ENCODE results near the gene OR11H7. TPM values are rescaled to one million over a fixed set of nuclear protein-coding genes. Genes with fewer than 3 reads are reported as not detected.
"Not testable (repeated sequence)": the region's sequence is repeated elsewhere in the genome, so short reads cannot be mapped to it uniquely, and the experiment has no call there.

OR11H7 gene
- total RNA-seq, 8 experiments from 2014 or later = 0.29 to 0.84 (median 0.48) TPM; not detected in 4

DNA sequence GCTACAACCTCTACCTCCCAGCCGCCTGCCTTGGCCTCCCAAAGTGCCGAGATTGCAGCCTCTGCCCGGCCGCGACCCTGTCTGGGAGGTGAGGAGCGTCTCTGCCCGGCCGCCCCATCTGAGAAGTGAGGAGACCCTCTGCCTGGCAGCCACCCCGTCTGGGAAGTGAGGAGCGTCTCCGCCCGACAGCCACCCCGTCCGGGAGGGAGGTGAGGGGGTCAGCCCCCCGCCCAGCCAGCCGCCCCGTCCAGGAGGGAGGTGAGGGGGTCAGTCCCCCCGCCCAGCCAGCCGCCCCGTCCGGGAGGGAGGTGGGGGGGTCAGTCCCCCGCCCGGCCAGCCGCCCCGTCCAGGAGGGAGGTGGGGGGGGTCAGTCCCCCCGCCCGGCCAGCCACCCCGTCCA lies 16.4 kb upstream of the OR11H7 start:
- no CpG with 5 or more reads among the region's 28 CpGs for WGBS, 10 experiments
- in situ Hi-C loops (cut with MboI; ENCODE audit: low pct_unique_long_range_greater_than_20kb in 2 of 9, low sequenced_read_pairs in 9 of 9, unreplicated experiment in 9 of 9) = not testable (repeated sequence)

DNA sequence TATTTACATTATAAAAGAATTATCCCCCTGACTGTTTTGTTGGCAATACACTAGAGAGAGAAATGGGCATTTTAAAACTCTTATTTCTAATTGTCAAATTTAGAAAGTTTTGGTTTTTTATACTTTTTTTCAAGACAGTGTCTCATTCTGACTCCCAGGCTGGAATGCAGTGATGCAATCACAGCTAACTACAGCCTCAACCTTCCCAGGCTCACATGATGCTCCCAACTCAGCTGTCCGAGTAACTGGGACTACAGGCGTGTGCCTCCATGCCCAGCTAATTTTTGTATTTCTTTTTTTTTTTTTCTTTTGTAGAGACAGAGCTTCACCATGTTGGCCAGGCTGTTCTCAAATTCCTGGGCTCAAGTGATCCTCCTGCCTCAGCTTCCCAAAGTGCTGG lies 13.6 kb upstream of the OR11H7 start:
- in situ Hi-C loops (cut with MboI; ENCODE audit: low pct_unique_long_range_greater_than_20kb in 2 of 9, low sequenced_read_pairs in 9 of 9, unreplicated experiment in 9 of 9) = no loop called here
- H3K4me3 ChIP-seq = no peak overlapping the region
- no peak overlapping the region for H3K27ac ChIP-seq
- WGBS, 10 experiments = 0 to 73% (median 50%) methylated on average over 2 of the region's 2 CpGs; no CpG with 5 or more reads in 1 of the 10 experiments
- no peaks in the 10 kb centered on the region for H3K4me1 ChIP-seq (replicated peaks in 1 of 2)
- ATAC-seq (replicated peaks in 6 of 8) = no peak

More for the DNA sequence above, 16.4 kb upstream of the OR11H7 start:
- H3K27ac ChIP-seq; H3K4me1 ChIP-seq (replicated peaks in 1 of 2); H3K4me3 ChIP-seq; ATAC-seq (replicated peaks in 6 of 8): not testable (repeated sequence)

DNA sequence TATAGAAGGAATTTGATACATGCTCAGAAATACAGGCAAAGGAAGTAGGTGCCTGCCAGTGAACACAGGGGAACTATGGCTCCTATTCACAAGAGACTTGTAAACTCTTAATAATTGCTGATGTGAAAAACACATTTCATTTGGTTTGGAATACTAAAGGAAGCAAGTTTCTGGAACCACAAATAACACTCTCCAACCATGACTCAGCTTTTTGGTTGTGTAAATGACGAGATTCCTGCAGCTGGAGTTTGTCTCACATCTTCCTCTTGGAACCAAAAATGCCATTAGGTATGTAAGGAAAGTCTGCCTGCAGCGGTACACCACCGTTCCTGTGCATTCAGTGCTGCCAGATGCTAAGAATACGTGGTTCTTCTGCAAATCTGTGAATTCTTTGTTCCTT lies 9.7 kb upstream of the OR11H7 start:
- in situ Hi-C loops (cut with MboI; ENCODE audit: low pct_unique_long_range_greater_than_20kb in 2 of 9, low sequenced_read_pairs in 9 of 9, unreplicated experiment in 9 of 9) = no loop called here
- H3K27ac ChIP-seq = no peak overlapping the region
- ATAC-seq (replicated peaks in 6 of 8) = peak in 2 of 8 experiments; percentile 34 to 62
- WGBS, 10 experiments = 0 to 35% (median 10%) methylated on average over 2 to 4 of the region's 4 CpGs; no CpG with 5 or more reads in 1 of the 10 experiments
- H3K4me3 ChIP-seq = no peak overlapping the region
- no peaks in the 10 kb centered on the region for H3K4me1 ChIP-seq (replicated peaks in 1 of 2)

DNA sequence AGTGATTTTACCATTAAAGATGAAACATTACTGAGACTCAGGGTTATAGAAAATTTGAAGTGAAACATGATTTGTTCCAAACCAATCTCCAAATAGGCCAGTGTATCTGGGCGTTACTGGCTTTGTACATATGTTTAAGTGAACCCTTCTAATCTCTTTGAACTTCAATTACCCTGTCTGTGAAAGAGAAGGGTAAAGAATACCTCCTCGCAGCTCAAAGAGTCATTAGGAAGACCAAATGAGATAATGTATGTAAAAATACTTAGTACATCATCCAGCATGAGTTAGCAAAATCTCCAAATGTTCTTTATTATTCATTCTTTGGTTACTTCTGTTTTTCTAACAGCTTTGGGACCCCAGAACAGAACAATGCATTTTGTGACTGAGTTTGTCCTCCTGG lies 5.4 kb upstream of the OR11H7 start, which contains the start of gene OR11H6:
OR11H6 (plus strand) TSS at position 301 of the 400 bp plus-strand sequence; CDS start at position 301, 0 bp downstream.
- 0 to 25% (median 0%) methylated on average over 1 to 2 of the region's 2 CpGs; no CpG with 5 or more reads in 1 of the 10 experiments for WGBS, 10 experiments

DNA sequence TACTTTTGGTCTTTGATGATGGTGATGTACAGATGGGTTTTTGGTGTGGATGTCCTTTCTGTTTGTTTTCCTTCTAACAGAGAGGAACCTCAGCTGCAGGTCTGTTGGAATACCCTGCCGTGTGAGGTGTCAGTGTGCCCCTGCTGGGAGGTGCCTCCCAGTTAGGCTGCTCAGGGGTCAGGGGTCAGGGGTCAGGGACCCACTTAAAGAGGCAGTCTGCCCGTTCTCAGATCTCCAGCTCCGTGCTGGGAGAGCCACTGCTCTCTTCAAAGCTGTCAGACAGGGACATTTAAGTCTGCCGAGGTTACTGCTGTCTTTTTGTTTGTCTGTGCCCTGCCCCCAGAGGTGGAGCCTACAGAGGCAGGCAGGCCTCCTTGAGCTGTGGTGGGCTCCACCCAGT lies 6.6 kb downstream of the OR11H7 start:
- H3K27ac ChIP-seq; ATAC-seq (replicated peaks in 6 of 8); H3K4me1 ChIP-seq (replicated peaks in 1 of 2); in situ Hi-C loops (cut with MboI; ENCODE audit: low pct_unique_long_range_greater_than_20kb in 2 of 9, low sequenced_read_pairs in 9 of 9, unreplicated experiment in 9 of 9); H3K4me3 ChIP-seq: not testable (repeated sequence)
- no CpG with 5 or more reads among the region's 4 CpGs for WGBS, 10 experiments

More for the DNA sequence above, 5.4 kb upstream of the OR11H7 start, which contains the start of gene OR11H6:
- no peak for ATAC-seq (replicated peaks in 6 of 8)
- Histone ChIP-seq H3K27ac (no peak within 1 kb of the TSS), H3K4me1 (replicated peaks in 1 of 2) (no peaks in the 10 kb centered on the region), H3K4me3 (no peak within 1 kb of the TSS)
- in situ Hi-C loops (cut with MboI; ENCODE audit: low pct_unique_long_range_greater_than_20kb in 2 of 9, low sequenced_read_pairs in 9 of 9, unreplicated experiment in 9 of 9) = no loop called here

DNA sequence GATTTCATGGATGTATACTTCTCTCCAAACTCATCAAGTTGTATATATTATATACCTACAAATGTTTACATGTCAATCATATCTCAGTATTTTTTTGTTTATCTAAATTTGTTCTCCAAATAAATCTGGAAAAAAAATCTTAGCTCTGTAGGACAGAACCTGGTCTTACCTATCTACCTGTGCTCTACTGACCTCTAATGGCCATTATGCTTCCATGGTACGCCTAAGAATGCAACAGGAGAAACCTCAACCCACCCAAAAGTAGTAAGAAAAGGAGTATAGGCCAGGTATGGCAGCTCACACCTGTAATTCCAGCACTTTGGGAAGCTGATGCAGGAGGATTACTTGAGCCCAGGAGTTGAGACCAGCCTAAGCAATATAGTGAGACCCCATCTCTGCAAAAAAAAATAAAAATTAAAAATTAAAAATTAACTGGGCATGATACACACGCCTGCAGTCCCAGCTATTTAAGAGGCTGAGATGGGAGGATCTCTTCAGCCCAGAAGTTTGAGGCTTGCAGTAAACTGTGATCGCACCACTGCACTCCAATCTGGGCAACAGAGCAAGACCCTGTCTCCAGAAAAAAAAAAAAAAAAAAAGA lies 19.0 kb downstream of the OR11H7 start:
- in situ Hi-C loops (cut with MboI; ENCODE audit: low pct_unique_long_range_greater_than_20kb in 2 of 9, low sequenced_read_pairs in 9 of 9, unreplicated experiment in 9 of 9) = no loop called here
- Histone ChIP-seq H3K4me3 (no peak overlapping the region), H3K27ac (no peak overlapping the region), H3K4me1 (replicated peaks in 1 of 2) (no peaks in the 10 kb centered on the region)
- WGBS, 10 experiments = 10 to 57% (median 31%) methylated on average over 1 to 3 of the region's 3 CpGs
- no peak for ATAC-seq (replicated peaks in 6 of 8)

DNA sequence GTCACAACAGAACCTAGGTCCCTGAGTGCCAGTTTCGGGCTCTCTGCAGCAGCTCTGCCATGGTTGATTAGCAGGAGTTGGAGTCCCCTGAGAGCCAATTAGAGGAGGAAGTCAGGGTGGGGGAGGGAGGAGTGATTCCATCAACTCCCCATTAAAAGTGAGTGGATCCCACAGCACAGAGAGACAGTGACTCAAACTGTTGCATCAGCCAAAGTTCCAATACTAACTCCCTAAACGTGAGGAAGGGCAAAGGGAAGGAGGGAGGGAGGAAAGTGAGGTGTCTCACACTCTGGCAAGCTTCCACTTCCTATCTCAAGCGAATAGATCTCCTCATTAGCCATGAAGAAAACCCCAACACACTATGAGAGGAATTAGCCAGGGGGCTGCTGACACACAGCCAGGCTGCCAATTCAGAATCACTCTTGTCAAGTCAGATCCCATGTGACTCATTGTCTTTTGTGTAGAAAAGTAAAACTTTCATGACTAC lies 33.9 kb downstream of the OR11H7 start:
- in situ Hi-C loops (cut with MboI; ENCODE audit: low pct_unique_long_range_greater_than_20kb in 2 of 9, low sequenced_read_pairs in 9 of 9, unreplicated experiment in 9 of 9) = no loop called here
- Histone ChIP-seq H3K4me3 (no peak overlapping the region), H3K4me1 (replicated peaks in 1 of 2) (peaks cover 0 to 2% of the 10 kb centered on the region in 2 donors), H3K27ac (no peak overlapping the region)
- peak in 6 of 8 experiments; percentile 27 to 64 (median 48) for ATAC-seq (replicated peaks in 6 of 8)
- WGBS, 10 experiments = 0 to 75% (median 45%) methylated on average over 1 to 2 of the region's 3 CpGs; no CpG with 5 or more reads in 4 of the 10 experiments

DNA sequence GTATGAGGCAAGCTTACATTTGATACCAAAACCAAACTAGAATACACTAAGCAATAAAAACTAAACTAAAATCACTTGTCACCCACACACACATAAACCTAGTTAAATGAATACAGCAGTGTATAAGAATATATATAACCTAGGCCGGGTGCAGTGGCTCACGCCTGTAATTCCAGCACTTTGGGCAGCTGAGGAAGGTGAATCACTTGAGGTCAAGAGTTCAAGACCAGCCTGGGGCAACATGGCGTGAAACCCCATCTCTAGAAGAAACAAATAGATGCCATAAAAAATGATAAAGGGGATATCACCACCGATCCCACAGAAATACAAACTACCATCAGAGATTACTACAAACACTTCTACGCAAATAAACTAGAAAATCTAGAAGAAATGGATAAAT lies 35.6 kb downstream of the OR11H7 start:
- ATAC-seq (replicated peaks in 6 of 8); in situ Hi-C loops (cut with MboI; ENCODE audit: low pct_unique_long_range_greater_than_20kb in 2 of 9, low sequenced_read_pairs in 9 of 9, unreplicated experiment in 9 of 9); H3K4me3 ChIP-seq; H3K27ac ChIP-seq; H3K4me1 ChIP-seq (replicated peaks in 1 of 2): not testable (repeated sequence)
- 44 to 100% (median 68%) methylated on average over 2 to 3 of the region's 5 CpGs; no CpG with 5 or more reads in 3 of the 10 experiments for WGBS, 10 experiments

DNA sequence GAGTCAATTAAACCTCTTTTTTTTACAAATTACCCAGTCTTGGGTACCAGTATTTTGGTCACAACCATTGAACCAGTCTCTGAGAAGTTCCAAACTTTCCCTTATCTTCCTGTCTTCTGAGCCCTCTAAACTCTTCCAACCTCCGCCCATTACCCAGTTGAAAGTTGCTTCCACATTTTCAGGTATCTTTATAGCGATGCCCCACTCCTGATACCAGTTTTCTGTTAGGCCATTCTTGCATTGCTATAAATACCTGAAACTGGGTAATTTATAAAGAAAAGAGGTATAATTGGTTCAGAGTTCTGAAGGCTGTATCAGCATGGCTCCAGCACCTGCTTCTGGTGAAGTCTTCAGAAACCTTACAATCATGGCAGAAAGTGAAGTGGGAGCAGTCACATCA lies 45.3 kb downstream of the OR11H7 start:
- in situ Hi-C loops (cut with MboI; ENCODE audit: low pct_unique_long_range_greater_than_20kb in 2 of 9, low sequenced_read_pairs in 9 of 9, unreplicated experiment in 9 of 9) = no loop called here
- no peaks in the 10 kb centered on the region for H3K4me1 ChIP-seq (replicated peaks in 1 of 2)
- WGBS, 10 experiments = 80 to 100% (median 100%) methylated on average over 1 to 2 of the region's 2 CpGs; no CpG with 5 or more reads in 2 of the 10 experiments
- ATAC-seq (replicated peaks in 6 of 8) = no peak
- H3K4me3 ChIP-seq = no peak overlapping the region
- no peak overlapping the region for H3K27ac ChIP-seq

DNA sequence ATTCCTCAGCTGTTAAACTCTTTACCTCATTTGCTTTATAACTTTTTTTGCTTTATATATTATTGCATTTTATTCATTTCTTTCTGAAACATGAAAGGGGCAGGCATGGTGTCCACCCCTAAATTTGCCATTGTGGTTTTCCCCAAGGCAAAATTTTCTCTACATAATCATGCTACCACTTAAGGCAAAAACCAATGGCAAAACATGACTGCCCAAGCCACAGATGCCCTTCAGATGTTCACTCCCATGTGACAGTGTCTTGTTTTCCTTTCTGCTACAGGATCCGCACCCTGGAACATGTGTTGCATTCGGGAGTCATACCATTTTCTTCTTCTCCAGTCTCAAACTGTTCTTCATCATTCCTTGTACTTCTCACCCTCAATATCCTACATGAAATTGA lies 48.6 kb downstream of the OR11H7 start:
- 0 to 100% (median 78%) methylated on average over 1 to 2 of the region's 2 CpGs; no CpG with 5 or more reads in 3 of the 10 experiments for WGBS, 10 experiments
- in situ Hi-C loops (cut with MboI; ENCODE audit: low pct_unique_long_range_greater_than_20kb in 2 of 9, low sequenced_read_pairs in 9 of 9, unreplicated experiment in 9 of 9) = no loop called here
- no peak overlapping the region for H3K27ac ChIP-seq
- H3K4me1 ChIP-seq (replicated peaks in 1 of 2) = no peaks in the 10 kb centered on the region
- no peak overlapping the region for H3K4me3 ChIP-seq
- ATAC-seq (replicated peaks in 6 of 8) = peak in 2 of 8 experiments; percentile 59 to 88

DNA sequence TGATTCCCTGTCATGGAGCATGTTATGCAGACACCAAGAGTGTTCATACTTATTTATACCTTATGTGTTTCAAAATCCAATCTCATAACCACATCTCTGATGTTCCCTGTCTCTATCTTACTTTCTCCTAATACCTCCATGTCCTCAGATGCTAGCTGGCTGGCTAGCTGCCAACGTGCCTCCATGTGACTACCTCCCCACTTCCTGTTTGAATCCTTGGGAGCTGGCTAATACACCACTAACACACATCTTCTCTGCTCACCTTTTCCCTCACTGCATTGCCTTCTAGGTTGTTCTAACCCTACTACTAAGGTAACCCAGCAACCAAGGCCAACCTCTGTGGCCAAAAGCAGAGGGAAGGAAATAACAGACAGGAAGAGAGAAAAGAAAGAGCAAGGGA lies 49.6 kb downstream of the OR11H7 start:
- no peak for ATAC-seq (replicated peaks in 6 of 8)
- H3K4me3 ChIP-seq = no peak overlapping the region
- WGBS, 10 experiments = 0 to 67% (median 34%) methylated on average over 1 of the region's 1 CpG; no CpG with 5 or more reads in 6 of the 10 experiments
- in situ Hi-C loops (cut with MboI; ENCODE audit: low pct_unique_long_range_greater_than_20kb in 2 of 9, low sequenced_read_pairs in 9 of 9, unreplicated experiment in 9 of 9) = no loop called here
- H3K27ac ChIP-seq = no peak overlapping the region
- H3K4me1 ChIP-seq (replicated peaks in 1 of 2) = no peaks in the 10 kb centered on the region

DNA sequence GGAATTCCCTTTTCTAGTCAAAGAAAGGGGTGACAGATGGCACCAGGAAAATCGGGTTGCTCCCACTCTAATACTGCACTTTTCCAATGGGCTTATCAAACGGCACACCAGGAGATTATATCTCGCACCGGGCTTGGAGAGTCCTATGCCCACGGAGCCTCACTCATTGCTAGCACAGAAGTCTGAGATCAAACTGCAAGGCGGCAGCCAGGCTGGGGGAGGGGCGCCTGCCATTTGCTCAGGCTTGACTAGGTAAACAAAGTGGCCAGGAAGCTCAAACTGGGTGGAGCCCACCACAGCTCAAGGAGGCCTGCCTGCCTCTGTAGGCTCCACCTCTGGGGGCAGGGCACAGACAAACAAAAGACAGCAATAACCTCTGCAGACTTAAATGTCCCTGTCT lies 51.5 kb downstream of the OR11H7 start:
- in situ Hi-C loops (cut with MboI; ENCODE audit: low pct_unique_long_range_greater_than_20kb in 2 of 9, low sequenced_read_pairs in 9 of 9, unreplicated experiment in 9 of 9); H3K4me1 ChIP-seq (replicated peaks in 1 of 2); H3K4me3 ChIP-seq; ATAC-seq (replicated peaks in 6 of 8); H3K27ac ChIP-seq: not testable (repeated sequence)
- WGBS, 10 experiments = 80 to 100% (median 87%) methylated on average over 1 to 5 of the region's 7 CpGs; no CpG with 5 or more reads in 6 of the 10 experiments
